Measurements from ENCODE around the gene KLHL29.

The KLHL29 gene

DNA sequence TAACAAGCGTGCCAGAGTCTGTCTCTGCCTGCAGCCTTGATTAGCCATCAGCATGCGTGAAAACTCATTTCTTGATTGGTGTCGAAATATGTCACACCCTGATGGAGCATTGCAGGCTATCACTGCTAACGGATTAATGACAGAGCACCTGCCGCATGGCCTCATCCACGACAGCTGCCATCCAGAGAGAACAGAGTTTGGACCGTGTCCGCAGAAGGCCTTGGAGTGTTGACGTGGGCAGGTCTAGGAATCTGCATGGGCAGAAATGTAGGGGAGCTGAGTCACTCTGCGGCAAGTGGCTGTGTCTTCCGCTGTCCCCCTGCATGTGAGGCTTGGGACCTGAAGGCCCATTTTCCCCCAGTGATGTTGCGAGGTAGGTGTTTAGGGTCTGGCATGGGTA, 43.0 kb downstream of the KLHL29 start:
- TF ChIP-seq CTCF (IDR thresholded peaks at IDR 0.05; ENCODE audit: low read depth, low read length) (no peak), POLR2A (IDR thresholded peaks at IDR 0.05; ENCODE audit: extremely low read depth, insufficient read length) (no peak), MYC (IDR thresholded peaks at IDR 0.05; ENCODE audit: low read depth, low read length) (no peak)
- TF ChIP-seq, protein P1, sequence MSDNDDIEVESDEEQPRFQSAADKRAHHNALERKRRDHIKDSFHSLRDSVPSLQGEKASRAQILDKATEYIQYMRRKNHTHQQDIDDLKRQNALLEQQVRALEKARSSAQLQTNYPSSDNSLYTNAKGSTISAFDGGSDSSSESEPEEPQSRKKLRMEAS (IDR thresholded peaks at IDR 0.05; ENCODE audit: low read depth, low read length): no peak
- no peak overlapping the region for H3K4me3 ChIP-seq (ENCODE audit: low read depth, low read length)
- no peak for DNase-seq (ENCODE audit: low read depth)

DNA sequence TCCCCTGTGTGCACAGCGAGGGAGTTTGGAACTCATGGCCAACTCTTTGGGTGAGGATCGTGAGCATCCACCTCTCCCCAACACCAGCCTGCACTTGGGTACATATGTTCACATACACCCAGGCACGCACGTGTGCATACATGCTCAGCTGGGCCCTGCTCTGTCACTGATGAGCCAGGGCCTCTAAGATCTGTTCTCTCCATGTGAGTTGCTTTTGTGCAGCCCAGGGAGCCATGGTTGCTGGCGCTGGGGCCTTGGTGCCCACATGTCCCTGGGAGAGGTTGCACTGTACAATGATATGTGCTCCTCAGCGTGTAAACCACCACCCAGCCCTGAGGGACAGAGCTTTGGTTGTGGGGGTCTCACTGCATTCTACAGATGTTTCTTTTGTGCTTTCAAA, 44.1 kb downstream of the KLHL29 start:
- TF ChIP-seq POLR2A (IDR thresholded peaks at IDR 0.05; ENCODE audit: extremely low read depth, insufficient read length) (no peak), CTCF (IDR thresholded peaks at IDR 0.05; ENCODE audit: low read depth, low read length) (no peak)
- TF ChIP-seq, protein P1 (IDR thresholded peaks at IDR 0.05; ENCODE audit: low read depth, low read length): no peak
- H3K4me3 ChIP-seq (ENCODE audit: low read depth, low read length): no peak overlapping the region
- no peak for DNase-seq (ENCODE audit: low read depth)

GRCh38 chr2:23430263-23430662, 45.3 kb downstream of the KLHL29 start:
- H3K4me3 ChIP-seq (ENCODE audit: low read depth, low read length): no peak overlapping the region
- TF ChIP-seq CTCF (IDR thresholded peaks at IDR 0.05; ENCODE audit: low read depth, low read length) (no peak), POLR2A (IDR thresholded peaks at IDR 0.05; ENCODE audit: extremely low read depth, insufficient read length) (no peak), MYC (IDR thresholded peaks at IDR 0.05; ENCODE audit: low read depth, low read length) (no peak)
- TF ChIP-seq, protein P1 (IDR thresholded peaks at IDR 0.05; ENCODE audit: low read depth, low read length): no peak
- DNase-seq (ENCODE audit: low read depth): no peak

- no peak for TF ChIP-seq POLR2A (IDR thresholded peaks at IDR 0.05; ENCODE audit: extremely low read depth, insufficient read length)
- TF ChIP-seq, protein P1 (IDR thresholded peaks at IDR 0.05; ENCODE audit: low read depth, low read length): no peak
- TF ChIP-seq CTCF (IDR thresholded peaks at IDR 0.05; ENCODE audit: low read depth, low read length): no peak
- TF ChIP-seq MYC (IDR thresholded peaks at IDR 0.05; ENCODE audit: low read depth, low read length): no peak
- H3K4me3 ChIP-seq (ENCODE audit: low read depth, low read length): no peak overlapping the region
- no peak for DNase-seq (ENCODE audit: low read depth)
Observed at GRCh38 chr2:23432531-23432930, 47.6 kb downstream of the KLHL29 start.

DNA sequence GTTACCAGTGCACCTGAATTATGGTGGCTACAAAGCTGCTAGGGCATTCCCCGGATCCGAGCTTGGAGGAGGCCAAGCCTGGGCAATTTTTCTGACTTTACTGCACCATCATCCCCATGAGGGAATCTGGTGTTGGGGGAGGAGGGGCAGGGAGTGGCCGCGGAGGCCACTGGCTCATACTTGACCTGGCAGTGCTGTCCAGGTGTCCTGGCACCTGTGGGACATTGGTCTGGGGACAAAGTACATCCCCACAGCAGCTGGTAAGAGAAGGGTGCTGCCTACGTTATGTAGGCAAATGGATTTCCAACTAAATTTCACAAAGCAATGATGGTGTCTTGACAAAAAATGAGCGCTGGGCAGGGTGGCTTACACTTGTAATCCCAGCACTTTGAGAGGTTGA, 48.3 kb downstream of the KLHL29 start:
- H3K4me3 ChIP-seq (ENCODE audit: low read depth, low read length): no peak overlapping the region
- TF ChIP-seq POLR2A (IDR thresholded peaks at IDR 0.05; ENCODE audit: extremely low read depth, insufficient read length) (no peak), MYC (IDR thresholded peaks at IDR 0.05; ENCODE audit: low read depth, low read length) (no peak), CTCF (IDR thresholded peaks at IDR 0.05; ENCODE audit: low read depth, low read length) (no peak)
- TF ChIP-seq, protein P1 (IDR thresholded peaks at IDR 0.05; ENCODE audit: low read depth, low read length): no peak
- DNase-seq (ENCODE audit: low read depth): no peak

- H3K4me3 ChIP-seq (ENCODE audit: low read depth, low read length): no peak overlapping the region
- DNase-seq (ENCODE audit: low read depth): no peak
- TF ChIP-seq MYC (IDR thresholded peaks at IDR 0.05; ENCODE audit: low read depth, low read length) (no peak), POLR2A (IDR thresholded peaks at IDR 0.05; ENCODE audit: extremely low read depth, insufficient read length) (no peak), CTCF (IDR thresholded peaks at IDR 0.05; ENCODE audit: low read depth, low read length) (no peak)
- TF ChIP-seq, protein P1 (IDR thresholded peaks at IDR 0.05; ENCODE audit: low read depth, low read length): no peak
Observed at GRCh38 chr2:23434721-23435121, 49.7 kb downstream of the KLHL29 start.

All from NB4 (cell line).